HG02642 (cell line): Measurements from ENCODE around the gene FGFR3.

Source experiments
- ATAC-seq: cut with Tn5 transposase; IDR thresholded peaks from one replicate; pipeline ENCODE4 v1.9.1; 2021; ENCODE audit warnings: mild to moderate bottlenecking; ENCODE audit not compliant: unreplicated experiment, poor library complexity

The FGFR3 gene

DNA sequence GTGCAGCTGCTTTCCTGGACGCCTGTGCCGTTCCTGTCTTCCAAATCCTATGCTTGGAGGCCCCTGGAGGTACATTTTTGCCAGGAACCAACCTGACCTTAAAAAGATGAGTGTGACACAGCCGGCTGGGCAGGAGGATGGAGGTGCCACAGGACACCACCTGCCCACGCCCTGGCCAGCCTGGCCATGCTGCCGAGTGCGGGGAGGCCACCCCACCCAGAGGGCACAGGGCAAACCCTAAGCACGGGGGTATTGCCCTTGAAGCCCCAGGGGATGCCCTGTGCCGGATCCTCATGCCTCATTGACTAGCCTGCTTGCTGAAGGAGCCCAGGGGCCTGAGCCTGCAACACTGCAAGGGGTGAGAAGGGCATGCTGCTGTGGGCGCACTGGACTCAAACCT lies 20.1 kb downstream of the FGFR3 start:
- ATAC-seq: no peak

DNA sequence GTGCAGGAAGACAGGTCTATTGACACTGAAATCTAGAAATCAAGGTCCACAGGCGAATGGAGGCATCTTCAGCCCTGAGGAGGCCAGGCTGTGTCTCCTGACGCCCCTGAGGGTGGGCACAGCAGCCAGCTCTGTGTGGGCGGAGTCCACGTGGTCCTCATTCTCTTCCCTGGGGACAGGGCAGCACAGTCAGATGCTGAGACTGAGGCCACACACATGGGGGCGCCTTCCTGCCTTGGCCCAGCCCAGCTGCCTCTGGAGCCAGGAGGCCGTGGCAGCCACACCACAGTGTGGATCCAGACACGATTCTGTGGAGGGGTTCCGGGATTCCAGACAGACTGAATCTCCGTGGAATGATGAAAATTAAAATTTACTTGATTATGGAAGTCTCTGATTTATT lies 20.8 kb downstream of the FGFR3 start:
- no peak for ATAC-seq

DNA sequence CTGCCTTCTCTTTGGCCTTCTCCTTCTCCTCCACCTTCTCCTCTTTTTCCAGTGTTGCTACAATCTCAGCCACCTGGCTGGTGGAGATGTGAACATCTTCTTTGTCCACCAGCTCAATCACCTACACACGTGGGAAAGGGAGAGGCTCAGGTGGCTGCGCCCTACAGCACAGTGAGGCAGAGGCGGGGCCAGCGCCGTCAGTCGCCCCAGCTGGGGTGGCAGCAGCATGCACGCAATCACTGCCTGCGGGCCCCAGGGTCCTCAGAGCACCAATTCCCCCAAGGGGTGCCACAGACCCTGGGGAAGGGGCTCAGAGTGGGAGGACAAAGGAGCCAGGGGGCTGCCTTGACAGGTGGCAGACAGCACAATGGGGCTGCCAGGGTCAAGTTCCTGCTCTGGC lies 21.4 kb downstream of the FGFR3 start:
- ATAC-seq: no peak

DNA sequence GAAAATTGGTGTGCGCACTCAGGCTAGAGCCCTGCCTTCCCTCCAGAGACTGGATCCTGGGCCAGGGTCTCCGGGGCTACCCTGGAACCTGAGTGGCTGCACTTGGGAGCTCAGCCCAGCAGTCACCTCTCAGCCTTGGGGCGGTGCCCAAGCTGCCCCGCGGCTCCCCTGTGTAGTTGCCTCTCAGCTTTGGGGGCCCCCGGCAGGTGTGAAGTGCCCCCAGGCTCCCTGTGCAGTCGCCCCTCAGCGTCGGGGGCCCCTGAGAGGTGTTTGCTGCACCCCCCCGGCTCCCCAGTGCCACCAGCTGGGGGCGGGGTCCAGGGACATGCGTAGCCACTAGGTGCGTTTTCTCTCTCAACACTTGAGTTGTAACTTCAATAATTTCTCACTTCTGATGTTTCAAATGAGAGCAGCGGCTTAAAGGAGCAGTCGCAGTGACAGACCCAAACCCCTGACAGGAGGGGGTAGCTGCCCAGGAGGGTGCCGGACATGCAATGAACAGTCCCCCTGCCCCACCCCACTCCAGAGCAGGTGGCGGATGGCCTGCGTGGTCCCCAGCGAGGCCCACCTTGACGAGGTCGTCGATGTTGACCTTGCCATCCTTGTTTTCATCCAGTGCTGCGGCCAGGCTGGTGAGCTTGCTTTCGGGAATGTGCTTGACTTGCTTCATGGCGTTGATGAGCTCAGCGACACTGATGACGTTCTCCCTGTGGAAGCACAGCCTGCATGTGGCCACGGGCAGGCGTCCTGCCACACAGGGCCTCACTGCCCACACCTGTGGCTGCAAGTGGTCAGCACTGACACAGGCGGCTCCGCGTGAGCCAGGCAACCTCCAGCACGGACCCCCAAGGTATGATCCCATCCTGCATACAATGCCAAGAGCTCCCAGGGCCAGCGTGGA lies 22.3 kb downstream of the FGFR3 start:
- ATAC-seq: no peak

DNA sequence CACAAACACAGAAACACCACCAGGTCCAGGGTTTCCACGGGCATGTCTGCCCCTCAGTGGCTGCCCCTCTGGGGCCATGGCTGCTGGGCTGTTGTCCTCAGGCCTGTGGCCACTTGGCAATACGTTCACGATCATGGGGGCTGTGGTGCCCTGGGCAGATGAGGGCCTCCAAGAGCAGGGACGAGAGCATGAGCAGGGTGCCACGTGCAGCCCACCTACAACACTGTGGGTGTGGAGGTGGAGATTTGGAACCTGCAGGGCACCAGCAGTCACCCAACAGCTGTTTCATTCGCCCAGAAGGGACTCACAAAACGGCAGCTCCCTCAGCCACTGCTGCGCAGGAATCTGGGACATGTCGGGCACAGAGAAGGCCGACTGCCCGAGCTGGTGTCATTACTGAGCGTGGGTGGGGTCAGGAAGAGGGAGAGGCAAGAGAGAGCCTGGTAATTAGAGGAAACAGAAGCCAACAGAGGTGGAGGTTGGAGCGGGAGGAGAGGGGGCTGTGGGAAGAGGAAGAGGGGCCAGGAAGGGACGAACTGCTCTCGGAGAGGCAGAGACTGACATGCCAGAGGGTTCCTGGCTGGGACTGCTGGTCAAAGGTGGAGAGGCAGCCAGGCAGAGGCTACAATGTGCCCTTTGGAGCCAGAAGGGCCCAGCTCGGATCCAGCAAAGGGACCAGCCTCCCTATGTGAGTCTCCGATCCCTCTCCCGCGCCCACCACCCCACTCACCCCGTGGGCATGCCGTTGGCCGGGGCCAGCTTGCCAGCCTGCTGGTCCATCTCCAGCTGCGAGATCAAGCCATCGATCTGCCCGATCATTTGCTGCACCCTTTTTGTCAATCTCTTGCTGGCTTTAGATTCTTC lies 23.1 kb downstream of the FGFR3 start:
- ATAC-seq: no peak

DNA sequence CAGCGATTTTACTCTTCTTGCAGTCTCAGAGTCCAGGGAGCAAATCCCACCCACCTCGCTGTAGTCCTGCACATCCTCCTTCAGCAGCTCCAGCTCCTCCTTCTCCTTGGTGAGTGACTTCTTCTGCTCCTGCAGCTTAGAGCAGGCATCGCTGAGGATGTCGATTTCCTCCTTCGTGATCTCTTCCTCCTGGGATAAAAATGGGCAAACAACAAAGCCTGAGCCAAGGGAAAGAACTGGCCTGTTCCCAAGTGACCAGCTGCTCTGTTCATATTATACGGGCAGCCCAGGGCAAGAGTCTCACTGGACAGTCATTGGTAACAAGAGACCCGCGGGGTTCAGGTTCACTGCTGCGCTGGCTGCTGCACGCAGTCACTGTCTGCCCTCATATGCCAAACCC lies 26.2 kb downstream of the FGFR3 start:
- ATAC-seq: no peak

DNA sequence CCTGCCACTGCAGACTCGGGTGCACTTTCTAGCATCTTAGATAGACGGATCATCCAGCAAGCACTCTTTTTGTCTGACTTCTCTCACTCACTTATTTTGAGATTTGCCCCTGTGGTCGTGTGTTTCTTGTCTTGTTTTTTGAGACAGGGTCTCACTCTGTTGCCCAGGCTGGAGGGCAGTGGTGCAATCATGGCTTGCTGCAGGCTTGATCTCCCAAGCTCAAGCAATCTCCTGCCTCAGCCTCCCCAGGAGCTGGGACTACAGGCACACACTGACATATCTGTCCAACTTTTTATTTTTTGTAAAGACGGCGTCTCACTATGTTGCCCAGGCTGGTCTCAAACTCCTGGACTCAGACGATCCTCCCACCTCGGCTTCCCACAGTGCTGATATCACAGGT lies 26.7 kb downstream of the FGFR3 start:
- no peak for ATAC-seq

DNA sequence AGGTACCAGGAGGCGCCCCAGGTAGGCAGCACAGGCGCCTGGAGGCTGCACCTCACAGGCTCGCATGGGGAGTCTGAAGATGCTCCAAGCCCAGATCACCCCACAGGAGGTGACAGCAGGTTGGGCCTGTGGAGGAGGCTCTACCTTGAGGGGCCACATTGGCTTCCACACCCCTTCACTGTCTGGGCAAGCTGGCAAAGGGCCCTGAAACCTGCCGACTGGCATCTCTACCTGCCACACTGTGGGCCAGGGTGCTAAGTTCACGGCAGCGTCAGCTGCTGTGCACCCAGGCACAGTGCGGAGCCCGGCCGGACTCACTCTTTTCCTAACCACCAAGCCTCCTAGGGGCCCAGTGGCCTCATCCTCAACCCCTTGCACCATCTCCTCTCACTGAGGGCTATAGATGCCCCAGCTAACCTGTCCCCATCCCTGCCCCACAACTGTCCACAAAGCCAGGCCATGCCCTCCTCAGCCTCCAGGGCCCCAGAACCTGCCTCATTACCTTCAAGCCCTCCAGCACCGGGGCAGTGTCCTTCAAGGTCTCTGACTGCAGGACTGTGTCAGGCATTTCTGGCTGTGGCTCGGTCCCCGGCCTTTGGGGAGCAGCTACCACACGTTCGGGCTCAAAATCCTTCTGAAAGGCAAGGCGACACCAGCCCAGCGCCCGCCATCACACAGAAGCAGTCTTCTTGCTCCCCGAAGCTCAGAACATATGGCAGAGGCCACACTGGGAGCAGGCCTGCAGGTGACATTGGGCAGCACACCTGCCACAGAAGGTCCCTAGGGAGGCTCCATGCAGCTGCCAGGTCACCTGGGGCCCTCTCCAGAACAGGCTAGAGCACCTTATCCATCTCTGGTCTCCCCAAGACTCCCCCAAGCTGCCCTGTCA lies 28.8 kb downstream of the FGFR3 start:
- no peak for ATAC-seq

DNA sequence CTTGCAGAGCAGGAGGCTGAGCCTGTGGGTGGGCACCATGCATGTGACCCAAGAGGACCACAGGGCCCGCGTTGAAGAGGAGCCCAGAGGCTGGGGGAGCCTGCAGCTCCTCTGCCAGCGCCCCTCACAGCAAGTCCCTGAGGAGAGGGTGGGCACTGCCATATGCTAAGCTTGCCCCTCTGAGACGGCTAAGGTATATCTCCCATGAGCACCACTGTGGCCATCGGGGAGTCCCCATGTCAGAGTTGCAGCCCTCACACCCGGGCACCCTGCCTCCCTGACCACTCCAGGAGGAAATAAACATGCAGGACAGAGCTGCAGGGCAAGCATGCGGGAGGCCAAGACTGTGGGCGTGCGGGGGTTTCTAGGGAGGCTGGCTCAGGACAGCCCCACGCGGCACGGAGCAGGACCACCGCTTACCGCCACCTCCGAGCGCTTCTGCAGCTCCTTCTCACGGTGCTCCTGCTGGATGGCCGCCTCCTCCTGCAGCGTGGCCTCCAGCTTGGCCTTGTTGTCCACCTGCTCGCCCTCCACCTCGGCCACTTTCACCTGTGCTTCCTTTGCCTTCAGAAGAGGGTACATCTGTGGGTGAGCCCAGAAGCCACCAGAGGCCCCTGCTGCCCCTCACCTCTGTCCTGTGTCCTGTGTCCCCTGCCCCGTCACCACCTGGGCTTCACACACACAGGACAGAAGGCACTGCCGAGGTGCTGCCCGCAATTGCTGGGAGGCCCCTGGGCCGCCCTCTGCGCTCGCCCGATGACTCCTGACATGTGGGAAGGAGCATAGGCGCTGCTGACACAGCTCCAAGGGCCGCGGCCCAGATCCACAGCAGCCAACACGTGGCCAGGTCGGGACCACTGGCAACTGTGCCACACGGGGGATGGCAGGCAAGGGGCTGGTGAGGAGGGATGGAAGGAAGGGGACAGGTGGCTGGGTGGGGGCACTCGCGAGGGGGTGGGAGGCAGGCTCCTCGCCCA lies 29.8 kb downstream of the FGFR3 start:
- no peak for ATAC-seq

DNA sequence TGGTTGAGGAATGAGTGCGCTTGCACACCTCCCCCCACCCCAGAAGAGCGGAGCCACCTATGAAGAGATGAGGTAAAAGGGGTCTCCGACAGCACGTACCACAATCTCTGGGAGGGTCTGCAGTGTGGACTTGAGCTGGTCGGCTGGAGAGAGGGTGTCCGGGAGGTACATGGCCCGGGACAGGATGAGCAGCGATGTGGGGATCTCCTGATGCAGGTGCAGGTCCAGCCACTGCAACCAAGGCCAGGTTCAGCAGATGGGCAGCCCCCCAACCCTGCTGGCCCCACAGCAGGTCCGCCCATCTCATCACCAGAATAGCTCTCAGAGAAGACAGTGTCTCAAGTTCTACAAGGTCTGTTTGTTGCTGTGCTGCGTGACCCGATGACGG lies 30.4 kb downstream of the FGFR3 start:
- no peak for ATAC-seq

DNA sequence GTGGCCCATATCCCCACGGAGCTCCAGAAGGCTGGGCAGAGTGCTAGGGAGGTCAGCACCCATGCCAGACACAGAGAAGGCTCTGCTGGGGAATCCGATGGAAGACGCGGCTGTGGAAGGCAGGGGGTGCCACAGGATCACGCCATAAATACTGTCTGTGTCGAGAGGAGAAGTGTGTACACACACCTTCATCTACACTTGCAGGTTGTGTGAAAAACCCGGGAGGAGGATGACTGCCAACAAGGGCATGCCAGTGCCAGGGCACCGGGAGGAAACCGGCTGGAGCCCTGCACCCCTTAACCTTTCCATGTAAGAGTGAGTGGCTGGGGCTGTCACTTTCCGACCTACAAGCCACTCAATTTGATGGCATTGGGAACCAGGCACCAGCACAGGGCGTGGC lies 31.7 kb downstream of the FGFR3 start:
- ATAC-seq: no peak

DNA sequence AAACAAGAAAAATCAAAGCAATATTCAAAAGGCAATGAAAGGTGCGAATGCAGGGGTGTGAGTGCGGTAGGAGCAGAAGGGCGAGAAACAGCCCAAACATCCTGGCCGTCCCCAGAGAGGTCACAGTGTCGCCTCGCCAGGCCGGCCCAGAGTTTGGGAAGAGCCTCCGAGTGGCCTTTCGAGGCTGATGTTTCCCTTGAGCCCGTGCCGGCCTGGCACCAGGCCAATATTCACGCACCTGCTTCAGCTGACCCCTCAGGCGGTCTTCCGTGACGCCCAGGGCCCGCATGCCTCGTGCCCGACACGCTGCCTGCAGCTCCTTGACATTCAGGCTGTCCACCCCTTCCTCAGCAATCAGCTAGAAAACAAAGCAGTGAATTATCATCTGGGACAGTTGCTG lies 32.2 kb downstream of the FGFR3 start:
- ATAC-seq: no peak

DNA sequence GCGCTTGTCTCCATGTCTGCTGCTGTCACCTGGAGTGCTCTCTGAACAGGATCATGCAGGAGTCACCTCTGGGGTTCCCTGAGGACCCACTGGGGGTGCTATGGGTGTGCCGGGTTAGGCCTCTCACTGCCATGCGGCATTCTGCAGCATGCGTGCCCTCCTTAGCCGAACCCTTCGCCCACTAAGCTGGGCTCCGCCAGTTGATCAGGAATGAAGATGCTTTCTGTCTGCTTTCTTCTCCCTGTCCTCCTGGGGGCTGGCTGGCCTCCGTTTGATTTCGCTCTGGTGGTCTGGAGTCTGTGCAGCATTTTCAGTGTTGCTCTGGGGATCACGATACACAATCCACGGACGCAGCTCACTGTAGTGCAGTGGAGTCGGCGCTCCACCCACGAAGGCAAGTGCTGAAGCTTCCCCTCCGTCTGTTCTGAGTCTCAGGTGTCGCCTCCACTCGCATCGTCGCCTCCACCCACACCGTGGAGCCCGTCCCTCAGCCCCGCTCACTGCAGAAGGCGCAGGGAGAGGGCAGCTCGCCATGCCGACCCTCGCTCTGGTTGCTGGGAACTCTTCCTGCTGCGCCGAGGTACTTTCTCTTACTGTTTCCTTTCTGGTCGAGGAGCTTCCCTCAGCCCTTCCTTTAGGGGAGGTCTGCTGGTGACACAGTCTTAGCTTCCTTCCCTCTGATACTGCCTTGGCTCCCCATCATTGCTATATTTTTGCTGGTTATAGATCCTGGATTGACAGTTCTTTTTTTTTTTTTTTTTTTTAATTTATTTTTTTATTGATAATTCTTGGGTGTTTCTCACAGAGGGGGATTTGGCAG lies 33.6 kb downstream of the FGFR3 start:
- ATAC-seq: no peak

DNA sequence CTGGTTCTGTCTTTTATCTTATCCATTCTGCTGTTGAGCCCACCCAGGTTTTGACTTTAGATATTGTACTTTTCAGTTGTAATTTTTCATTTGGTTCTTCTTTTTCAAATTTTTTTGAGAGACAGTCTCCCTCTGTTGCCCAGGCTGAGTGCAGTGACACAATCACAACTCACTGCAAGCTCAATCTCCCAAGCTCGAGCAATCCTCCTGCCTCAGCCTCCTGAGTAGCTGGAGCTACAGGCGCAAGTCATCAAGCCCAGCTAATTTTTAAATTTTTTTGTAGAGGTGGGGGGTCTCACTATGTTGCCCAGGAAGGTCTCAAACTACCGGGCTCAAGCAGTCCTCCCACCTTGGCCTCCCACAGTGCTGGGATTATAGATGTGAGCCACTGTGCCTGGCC lies 37.1 kb downstream of the FGFR3 start:
- ATAC-seq: no peak

DNA sequence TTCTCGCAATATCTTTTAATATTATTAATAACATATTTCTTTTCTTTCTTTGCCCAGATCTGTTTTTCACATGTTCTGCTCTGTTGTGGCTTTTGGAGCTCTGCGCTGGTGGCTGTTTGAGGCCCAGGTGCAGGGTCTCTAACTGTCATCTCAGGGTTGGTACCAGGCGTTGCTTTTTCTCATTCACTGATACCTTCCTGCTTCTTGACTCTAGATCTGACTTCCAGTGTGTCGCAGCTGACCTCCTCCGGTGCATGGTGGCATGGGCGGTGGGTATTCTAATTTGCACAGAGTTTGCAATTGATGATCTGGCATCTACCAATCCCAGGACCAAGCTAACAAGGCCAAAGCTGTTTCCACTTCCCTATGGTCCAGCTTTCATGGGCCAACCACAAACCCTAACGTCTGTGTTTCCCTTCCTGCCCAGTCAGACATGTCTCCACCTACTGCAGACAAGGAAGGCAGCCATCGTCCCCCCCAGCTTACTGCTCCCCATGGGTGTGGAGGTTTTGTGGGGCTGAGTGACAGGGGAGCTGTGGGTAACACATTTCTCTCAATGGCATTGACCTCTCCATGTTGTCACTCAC lies 37.6 kb downstream of the FGFR3 start:
- no peak for ATAC-seq

DNA sequence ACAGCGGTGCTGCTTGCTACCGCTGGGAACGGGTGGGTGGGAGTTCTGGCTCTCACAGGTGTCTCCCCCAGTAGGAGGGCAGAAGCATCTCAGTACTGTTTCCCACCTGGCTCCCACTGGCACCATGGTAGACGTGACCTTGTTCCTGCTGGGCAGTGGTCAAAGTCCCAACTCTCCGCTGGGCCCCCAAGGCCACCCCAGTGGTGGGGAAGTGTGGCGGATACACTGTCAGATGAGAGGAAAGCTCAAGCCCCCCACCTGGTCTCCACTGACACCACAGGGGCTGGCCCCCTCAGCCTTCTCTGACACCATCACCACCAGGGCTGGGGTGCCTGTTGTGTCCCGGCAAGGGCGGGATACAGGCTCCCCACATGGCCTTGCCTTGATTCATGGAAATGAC lies 38.2 kb downstream of the FGFR3 start:
- no peak for ATAC-seq

DNA sequence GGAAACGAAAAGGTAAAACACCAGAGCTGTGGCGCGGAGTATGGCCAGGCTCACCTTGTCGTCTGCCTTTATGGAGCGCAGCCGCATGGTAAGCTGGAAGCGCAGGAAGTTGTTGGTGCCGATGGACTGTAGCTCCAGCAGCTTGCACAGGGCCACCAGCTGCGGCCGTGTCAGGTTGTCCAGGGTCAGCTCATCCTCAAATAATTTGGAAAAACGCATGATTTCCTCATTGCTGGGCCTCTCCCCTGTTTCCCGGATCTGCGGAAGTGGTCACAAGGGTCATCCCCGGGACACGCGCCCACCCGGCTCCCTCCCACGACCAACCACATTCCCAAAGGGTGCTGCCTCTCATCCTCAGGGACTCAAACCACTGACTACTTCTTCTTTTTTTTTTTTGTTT lies 39.6 kb downstream of the FGFR3 start:
- no peak for ATAC-seq
